Measurements from ENCODE around the gene MOB2.

Gene MOB2

DNA sequence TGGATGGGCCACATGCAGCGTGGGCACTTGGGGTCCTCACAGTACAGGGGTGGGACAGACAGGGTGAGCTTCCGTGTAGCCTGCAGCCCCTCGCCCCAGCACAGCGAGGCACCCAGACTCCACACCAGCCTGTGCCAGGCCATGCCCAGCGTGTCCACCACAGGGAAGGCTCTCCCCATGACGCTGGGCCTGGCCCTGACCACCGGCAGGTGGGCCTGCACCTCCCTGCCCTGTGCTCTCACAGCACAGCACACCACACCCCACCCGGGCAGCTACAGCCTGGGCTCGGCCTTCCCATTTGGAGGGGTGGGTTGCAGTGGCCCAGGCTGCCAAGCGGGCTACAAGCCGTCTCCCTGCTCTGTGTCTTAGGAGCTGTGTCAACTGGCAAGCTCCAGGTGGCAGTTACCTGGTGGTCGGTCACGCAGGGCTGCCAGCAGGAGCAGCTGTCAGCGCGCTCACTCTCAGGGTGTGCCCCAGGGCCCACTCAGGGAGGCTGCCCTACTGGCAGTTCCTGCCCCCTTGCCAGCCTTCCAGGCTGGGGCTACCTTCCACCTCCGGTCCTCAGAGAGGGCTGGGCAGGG lies 4.6 kb downstream of the MOB2 start:
- no peak overlapping the region for H3K4me2 ChIP-seq
- H2AFZ ChIP-seq (ENCODE audit: low read depth), result no peak overlapping the region
- TF ChIP-seq, protein P1, sequence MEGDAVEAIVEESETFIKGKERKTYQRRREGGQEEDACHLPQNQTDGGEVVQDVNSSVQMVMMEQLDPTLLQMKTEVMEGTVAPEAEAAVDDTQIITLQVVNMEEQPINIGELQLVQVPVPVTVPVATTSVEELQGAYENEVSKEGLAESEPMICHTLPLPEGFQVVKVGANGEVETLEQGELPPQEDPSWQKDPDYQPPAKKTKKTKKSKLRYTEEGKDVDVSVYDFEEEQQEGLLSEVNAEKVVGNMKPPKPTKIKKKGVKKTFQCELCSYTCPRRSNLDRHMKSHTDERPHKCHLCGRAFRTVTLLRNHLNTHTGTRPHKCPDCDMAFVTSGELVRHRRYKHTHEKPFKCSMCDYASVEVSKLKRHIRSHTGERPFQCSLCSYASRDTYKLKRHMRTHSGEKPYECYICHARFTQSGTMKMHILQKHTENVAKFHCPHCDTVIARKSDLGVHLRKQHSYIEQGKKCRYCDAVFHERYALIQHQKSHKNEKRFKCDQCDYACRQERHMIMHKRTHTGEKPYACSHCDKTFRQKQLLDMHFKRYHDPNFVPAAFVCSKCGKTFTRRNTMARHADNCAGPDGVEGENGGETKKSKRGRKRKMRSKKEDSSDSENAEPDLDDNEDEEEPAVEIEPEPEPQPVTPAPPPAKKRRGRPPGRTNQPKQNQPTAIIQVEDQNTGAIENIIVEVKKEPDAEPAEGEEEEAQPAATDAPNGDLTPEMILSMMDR (conservative IDR thresholded peaks at IDR 0.05; ENCODE audit: low read depth, low read length), result no peak
- H4K20me1 ChIP-seq (ENCODE audit: insufficient read depth), result no peaks in the 10 kb centered on the region
- no peak overlapping the region for H3K9ac ChIP-seq
- H3K79me2 ChIP-seq (ENCODE audit: insufficient read depth, low read depth), result no peaks in the 10 kb centered on the region
- no peak overlapping the region for H3K4me3 ChIP-seq (IDR thresholded peaks at IDR 0.05; ENCODE audit: insufficient read depth, low read depth, low read length)
- no peaks in the 10 kb centered on the region for H3K36me3 ChIP-seq (ENCODE audit: insufficient read depth)
- no peaks in the 10 kb centered on the region for H3K4me1 ChIP-seq (ENCODE audit: low read depth, poor library complexity, severe bottlenecking)
- no peak overlapping the region for H3K27ac ChIP-seq
- H3K27me3 ChIP-seq (ENCODE audit: insufficient read depth, low read depth), result no peaks in the 10 kb centered on the region

DNA sequence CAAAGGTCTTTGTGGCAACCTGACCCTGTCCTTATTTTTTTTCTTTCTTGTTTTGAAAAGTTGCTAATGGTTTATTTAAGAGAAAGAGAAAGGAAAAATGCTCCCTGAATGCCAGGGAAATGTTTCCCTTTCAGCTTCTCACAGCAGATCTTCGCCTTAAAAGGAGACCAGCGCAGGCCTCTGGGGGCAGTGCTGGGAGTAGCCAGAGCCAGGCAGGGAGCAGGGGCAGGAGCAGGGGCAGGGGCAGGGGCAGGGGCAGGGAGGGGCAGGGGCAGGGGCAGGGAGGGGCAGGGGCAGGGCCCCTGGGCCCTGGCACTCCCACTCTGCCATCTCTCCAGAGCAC lies 5.1 kb downstream of the MOB2 start:
- H3K4me3 ChIP-seq (IDR thresholded peaks at IDR 0.05; ENCODE audit: insufficient read depth, low read depth, low read length), result no peak overlapping the region
- no peak overlapping the region for H3K4me2 ChIP-seq
- H2AFZ ChIP-seq (ENCODE audit: low read depth), result no peak overlapping the region
- no peak overlapping the region for H3K27ac ChIP-seq
- TF ChIP-seq, protein P1 (conservative IDR thresholded peaks at IDR 0.05; ENCODE audit: low read depth, low read length), result no peak
- no peaks in the 10 kb centered on the region for H3K79me2 ChIP-seq (ENCODE audit: insufficient read depth, low read depth)
- H3K9ac ChIP-seq, result no peak overlapping the region
- H3K4me1 ChIP-seq (ENCODE audit: low read depth, poor library complexity, severe bottlenecking), result no peaks in the 10 kb centered on the region
- no peaks in the 10 kb centered on the region for H4K20me1 ChIP-seq (ENCODE audit: insufficient read depth)
- no peaks in the 10 kb centered on the region for H3K36me3 ChIP-seq (ENCODE audit: insufficient read depth)
- no peaks in the 10 kb centered on the region for H3K27me3 ChIP-seq (ENCODE audit: insufficient read depth, low read depth)

DNA sequence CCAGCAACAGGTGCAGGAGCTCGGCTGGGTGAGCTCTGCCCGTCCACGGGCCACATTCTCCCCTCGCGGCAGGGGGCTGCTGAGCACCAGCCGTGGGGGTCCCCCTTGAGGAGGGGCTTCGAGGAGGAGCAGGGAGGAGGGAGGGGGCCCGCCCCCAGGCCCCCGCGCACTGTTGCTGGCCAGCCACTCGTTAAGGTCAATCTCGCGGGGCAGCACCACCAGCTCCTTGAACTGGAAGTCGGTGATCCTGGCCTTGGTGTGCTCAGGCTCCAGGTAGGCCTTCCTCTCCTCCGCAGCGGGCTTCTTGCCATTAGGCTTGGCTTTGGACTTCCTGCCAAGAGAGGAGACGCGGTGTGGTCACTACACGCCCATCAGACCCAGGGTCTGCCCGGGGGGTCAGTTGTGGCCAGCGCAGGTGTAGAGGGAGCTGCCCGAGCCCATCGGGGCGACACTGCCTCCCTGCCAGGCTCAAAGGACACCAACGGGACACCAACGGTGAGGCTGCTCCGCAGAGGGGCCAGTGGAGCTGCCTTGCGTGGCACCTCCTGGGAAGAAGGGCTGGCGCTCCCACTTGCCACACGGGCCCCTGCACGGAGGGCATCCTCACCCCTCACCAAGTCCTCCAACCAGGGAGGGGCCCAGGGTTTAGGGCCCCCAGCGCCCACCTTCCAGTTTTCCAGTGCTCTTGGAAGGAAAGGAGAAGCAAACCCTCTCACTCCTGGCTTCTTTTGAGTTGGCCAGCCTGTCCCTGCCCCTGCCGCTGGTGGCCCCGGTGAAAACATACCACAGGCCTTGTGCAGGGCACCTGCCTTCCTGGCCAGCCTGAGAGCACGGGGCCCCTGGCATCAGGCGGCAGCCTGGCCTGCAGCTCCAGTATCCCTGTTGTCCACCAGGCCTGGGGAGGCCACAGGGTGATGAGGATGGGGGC lies 5.8 kb downstream of the MOB2 start:
- Histone ChIP-seq H3K4me2 (no peak overlapping the region), H2AFZ (ENCODE audit: low read depth) (no peak overlapping the region), H4K20me1 (ENCODE audit: insufficient read depth) (no peaks in the 10 kb centered on the region), H3K27me3 (ENCODE audit: insufficient read depth, low read depth) (no peaks in the 10 kb centered on the region), H3K27ac (no peak overlapping the region), H3K4me3 (IDR thresholded peaks at IDR 0.05; ENCODE audit: insufficient read depth, low read depth, low read length) (no peak overlapping the region), H3K36me3 (ENCODE audit: insufficient read depth) (no peaks in the 10 kb centered on the region), H3K4me1 (ENCODE audit: low read depth, poor library complexity, severe bottlenecking) (no peaks in the 10 kb centered on the region), H3K9ac (no peak overlapping the region), H3K79me2 (ENCODE audit: insufficient read depth, low read depth) (no peaks in the 10 kb centered on the region)
- TF ChIP-seq, protein P1 (conservative IDR thresholded peaks at IDR 0.05; ENCODE audit: low read depth, low read length), result no peak

DNA sequence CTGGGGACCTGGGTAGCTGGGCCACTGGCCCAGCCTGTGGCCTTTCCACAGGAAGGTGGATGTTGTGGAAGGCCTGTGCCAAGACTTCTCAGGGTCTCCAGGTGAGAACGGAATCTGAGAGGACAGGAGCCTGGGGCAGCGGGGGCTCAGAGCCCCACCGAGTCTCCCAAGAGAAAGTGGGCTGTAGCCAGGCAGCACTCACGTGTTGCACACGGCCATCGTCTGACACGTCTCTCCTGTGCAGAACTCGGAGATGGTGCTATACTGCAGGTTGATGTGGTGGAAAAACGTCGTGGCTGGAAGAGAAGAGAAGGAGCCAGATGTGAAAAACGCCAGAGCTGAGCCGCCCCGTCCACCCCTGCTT lies 6.4 kb downstream of the MOB2 start:
- H4K20me1 ChIP-seq (ENCODE audit: insufficient read depth), result no peaks in the 10 kb centered on the region
- no peaks in the 10 kb centered on the region for H3K79me2 ChIP-seq (ENCODE audit: insufficient read depth, low read depth)
- H2AFZ ChIP-seq (ENCODE audit: low read depth), result no peak overlapping the region
- TF ChIP-seq, protein P1 (conservative IDR thresholded peaks at IDR 0.05; ENCODE audit: low read depth, low read length), result no peak
- no peak overlapping the region for H3K4me3 ChIP-seq (IDR thresholded peaks at IDR 0.05; ENCODE audit: insufficient read depth, low read depth, low read length)
- no peaks in the 10 kb centered on the region for H3K4me1 ChIP-seq (ENCODE audit: low read depth, poor library complexity, severe bottlenecking)
- H3K27ac ChIP-seq, result no peak overlapping the region
- no peaks in the 10 kb centered on the region for H3K36me3 ChIP-seq (ENCODE audit: insufficient read depth)
- no peak overlapping the region for H3K9ac ChIP-seq
- no peak overlapping the region for H3K4me2 ChIP-seq
- H3K27me3 ChIP-seq (ENCODE audit: insufficient read depth, low read depth), result no peaks in the 10 kb centered on the region
